HG03103 (cell line): Measurements from ENCODE around the gene KLHL11.
"Not testable (repeated sequence)": the region's sequence is repeated elsewhere in the genome, so short reads cannot be mapped to it uniquely, and the experiment has no call there.

Experiments
- ATAC-seq: cut with Tn5 transposase; IDR thresholded peaks from one replicate; pipeline ENCODE4 v1.9.1; 2021; ENCODE audit warnings: low read depth; ENCODE audit not compliant: unreplicated experiment

Gene KLHL11

DNA sequence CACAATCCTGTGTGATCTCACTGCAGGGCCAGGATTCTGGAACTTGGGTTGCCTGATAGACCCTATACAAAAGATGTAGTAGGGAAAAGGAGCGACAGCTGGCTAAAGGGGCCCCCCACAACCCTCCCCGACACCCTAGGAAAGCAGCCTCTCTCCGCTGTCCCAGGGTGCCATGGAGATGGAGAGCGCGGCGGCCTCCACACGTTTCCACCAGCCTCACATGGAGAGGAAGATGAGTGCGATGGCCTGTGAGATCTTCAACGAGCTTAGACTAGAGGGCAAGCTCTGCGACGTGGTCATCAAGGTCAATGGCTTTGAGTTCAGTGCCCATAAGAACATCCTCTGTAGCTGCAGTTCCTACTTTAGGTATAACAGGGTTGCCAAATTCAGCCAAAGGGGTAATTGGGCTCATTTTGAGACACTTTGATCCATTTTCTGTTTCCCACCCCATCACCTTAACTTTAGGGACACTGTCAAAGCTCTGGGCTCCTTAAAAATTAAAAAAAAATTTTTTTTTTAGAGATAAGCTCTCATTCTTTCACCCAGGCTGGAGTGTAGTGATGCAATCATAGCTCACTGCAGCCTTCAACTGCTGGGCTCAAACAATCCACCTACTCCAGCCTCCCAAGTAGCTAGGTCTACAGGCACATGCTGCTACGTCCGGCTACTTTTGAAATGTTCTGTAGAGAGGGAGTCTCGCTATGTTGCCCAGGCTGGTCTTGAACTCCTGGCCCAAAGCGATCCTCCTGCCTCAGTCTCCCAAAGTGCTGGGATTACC lies 27.3 kb downstream of the KLHL11 start, which contains the start of gene KLHL10:
KLHL10 (plus strand) TSS at position 65 of the 778 bp plus-strand sequence; CDS start at position 173, 108 bp downstream.
- ATAC-seq, result no peak

DNA sequence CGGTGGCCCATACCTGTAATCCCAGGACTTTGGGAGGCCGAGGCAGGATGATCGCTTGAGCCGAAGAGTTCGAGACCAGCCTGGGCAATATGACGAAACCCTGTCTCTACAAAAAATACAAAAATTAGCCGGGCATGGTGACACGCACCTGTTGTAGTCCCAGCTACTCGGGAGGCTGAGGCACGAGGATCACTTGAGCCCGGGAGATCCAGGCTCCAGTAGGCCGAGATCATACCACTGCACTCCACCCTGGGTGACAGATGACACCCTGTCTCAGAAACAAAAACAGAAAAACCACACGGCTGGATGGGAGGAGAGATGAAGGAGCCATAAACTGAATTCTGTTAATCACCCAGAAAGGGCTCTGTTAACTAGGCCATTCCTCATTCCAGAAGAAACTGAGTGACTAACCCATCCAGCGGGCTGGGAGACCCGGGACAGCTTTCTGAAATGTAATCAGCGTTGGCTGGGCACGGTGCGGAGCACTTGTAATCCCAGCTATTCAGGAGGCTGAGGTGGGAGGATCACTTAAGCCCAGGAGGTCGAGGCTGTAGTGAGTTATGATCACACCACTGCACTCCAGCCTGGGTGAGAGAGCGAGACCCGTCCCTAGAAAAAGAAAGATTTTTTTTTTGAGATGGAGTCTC lies 28.6 kb downstream of the KLHL11 start:
- no peak for ATAC-seq

DNA sequence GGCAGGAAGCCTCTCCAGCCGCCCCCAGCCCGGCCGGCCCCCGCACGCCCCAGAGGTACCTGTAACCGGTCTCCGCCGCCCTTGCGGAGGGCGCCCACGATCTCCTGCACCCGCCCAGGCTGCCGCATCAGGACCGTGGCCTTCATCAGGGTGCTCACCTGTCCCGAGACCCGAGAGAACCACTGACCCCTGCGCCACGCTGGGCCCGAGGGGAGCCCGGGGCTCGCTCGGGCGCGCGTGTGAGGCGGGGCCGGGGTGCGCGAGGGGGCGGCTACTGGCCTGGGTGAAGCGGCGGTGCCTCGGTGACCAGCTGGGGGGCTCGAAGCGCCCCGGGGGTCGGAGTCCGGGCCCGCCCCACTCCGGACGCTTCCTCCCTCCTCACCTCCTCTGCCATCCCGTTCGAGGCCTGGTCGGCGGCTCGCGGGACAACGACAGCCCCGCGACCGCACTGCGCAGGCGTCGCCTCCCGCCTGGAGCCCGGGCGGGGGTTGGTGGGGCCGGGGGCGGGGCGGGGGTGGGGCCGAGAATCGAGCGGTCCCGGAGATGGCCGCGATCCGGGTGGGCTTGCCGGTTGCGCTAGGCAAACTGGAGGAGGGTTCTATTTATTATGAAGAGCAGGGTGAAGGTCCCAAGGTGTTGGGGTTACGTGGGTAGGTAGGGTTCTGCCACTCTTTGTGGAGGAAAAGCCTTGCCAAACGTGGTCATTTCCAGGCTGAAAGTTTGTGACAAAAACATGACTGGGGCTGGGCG lies 29.2 kb downstream of the KLHL11 start, which contains the start of gene NT5C3B:
NT5C3B (minus strand) TSS at position 433 of the 750 bp plus-strand sequence; CDS start at position 394, 39 bp downstream.
- ATAC-seq, result no peak

DNA sequence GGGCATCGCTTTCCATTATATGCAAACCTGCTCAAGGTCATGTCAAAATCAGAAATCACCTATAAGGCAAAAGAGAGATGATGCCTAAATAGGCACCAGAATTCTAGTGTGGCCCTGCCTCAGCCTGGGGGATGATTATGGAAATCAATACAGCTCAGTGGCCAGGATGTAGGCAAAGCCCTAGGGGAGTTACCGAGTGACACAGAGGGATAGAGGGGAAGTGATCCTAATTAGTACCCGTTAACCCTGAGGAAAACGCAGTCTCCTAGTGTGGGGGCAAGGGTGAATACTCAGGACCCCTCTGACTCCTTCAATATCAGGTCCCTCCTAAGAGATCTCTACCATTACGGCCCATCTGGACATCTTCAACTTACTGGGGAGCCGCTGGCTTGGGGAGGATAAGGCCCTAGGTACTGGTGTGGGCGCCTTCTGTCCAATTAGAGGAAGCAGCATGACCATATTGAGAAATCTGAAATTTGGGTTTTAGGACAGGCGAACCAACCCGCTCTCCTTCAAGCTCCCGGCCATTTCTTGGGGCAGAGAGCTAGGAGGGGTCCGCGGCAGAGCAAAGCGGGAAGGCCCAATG lies 29.9 kb downstream of the KLHL11 start:
- no peak for ATAC-seq

DNA sequence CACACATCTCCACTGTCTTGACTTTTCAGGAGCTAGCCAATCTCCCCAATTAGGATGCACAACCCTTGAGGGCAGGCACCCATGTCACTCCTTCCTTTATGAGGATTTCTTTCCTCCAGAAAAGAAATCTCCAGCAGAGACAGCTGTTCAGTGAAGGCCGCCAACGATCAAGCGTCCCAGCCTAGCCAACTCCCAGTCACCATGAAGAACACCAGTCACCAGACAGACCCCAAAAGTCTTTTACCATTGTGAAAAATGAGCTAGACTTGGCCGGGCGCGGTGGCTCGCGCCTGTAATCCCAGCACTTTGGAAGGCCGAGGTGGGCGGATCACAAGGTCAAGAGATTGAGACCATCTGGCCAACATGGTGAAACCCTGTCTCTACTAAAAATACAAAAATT lies 35.3 kb downstream of the KLHL11 start:
- not testable (repeated sequence) for ATAC-seq

DNA sequence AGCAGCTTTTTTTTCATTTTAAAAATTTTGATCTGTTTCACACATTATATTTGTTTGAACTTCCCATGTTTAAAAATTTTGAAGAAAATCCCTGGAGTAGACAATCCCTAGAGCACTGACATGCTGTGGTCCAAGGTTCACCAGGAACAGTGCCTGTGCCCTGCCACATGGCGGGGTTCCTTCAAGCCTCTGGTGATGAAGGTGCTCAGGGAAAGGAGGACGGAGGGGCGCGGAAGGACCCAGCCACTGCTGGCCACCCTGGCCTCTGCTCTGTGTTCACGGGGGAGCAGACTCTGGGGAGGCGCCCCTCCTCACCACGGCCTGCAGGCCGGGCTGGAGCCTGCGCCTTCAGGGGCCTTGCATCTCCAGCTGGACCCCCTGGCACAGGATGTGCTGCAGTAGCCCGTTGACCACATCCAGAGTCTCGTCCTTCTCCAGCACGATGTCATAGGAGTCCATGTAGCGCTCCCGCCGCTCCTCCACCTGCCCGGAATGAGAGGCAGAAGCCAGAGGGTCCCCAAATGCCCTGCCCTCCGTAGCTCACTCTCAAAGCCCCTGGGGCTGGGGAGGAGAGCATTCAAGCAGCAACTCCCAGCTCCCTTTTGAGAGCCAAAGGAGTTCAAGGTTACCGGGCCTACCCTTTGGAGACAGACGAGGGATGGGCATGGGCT lies 39.9 kb downstream of the KLHL11 start:
- no peak for ATAC-seq

DNA sequence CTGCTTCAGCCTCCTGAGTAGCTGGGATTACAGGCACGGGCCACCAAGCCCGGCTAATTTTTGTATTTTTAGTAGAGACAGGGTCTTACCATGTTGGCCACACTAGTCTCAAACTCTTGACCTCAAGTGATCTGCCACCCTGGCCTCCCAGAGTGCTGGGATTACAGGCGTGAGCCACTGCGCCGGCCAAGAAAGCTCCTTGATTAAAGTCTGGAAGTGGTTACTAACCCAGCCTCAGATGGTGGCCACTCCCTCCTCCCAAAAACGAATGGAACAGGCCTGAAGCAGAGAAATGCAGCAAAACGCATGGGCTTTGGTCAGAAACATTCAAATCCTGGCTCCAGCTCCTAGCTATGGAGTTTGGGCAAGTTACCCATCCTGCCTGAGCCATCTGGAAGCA lies 41.1 kb downstream of the KLHL11 start:
- ATAC-seq, result no peak

DNA sequence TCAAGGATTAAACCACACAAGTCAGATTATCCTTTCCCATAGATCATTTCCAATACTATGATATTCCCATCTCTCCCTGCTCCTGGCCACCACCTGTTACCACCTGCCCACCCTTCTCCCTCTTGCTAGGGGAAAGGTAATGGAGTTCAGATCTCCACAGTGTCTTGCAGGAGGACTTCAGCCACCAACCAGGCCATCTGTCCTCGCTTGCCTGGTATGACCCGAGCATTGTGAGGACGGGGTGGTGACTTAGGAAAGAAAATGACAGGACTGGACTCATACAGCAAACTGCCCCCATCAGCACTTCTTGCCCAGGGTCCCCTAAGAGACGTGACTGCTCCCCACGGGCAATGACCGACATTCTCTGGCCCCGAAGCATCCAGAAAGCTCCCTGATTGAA lies 41.6 kb downstream of the KLHL11 start:
- ATAC-seq, result no peak

DNA sequence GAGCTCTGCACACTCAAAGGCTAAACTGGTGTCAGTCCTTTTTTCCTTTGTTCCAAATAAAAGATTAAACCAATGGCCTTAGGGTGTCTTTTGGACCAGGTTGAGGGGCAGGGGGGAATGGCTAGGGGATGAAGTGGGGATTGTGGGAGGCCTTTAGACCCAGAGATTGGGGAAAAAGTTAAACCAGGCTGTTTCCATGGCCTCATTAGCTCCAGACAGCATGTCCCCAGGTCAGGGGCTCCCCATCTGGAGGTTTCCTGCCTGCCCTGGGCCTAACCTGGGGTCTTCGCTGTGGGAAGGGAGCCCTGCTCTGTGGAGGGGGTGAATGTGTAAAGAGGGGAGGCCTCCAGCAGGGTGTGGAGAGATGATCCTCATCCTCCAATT lies 42.1 kb downstream of the KLHL11 start:
- no peak for ATAC-seq

DNA sequence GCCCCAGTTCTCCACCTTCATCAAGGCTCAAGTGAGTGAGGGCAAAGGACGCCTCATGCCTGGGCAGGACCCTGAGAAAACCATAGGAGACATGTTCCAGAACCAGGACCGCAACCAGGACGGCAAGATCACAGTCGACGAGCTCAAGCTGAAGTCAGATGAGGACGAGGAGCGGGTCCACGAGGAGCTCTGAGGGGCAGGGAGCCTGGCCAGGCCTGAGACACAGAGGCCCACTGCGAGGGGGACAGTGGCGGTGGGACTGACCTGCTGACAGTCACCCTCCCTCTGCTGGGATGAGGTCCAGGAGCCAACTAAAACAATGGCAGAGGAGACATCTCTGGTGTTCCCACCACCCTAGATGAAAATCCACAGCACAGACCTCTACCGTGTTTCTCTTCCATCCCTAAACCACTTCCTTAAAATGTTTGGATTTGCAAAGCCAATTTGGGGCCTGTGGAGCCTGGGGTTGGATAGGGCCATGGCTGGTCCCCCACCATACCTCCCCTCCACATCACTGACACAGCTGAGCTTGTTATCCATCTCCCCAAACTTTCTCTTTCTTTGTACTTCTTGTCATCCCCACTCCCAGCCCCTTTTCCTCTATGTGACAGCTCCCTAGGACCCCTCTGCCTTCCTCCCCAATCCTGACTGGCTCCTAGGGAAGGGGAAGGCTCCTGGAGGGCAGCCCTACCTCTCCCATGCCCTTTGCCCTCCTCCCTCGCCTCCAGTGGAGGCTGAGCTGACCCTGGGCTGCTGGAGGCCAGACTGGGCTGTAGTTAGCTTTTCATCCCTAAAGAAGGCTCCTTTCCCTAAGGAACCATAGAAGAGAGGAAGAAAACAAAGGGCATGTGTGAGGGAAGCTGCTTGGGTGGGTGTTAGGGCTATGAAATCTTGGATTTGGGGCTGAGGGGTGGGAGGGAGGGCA lies 42.7 kb downstream of the KLHL11 start:
- ATAC-seq, result no peak

DNA sequence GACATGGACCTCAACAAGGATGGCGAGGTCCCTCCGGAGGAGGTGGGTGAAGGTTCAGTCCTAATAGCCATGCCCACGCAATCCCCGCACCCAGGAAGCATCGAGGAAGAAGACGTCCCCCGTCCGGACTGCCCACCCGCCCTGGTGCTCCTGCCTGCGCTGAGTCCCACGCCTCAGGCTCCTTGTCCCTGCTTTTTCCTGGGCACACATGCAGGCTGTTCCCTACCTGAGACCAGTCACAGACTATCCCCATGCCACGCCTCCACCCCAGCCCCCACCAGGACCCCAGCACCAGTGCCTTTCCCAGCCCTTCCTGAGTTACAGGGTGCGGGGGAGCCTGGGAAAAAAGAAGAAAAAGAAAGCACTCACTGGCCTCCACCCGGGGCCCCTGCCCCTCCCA lies 43.4 kb downstream of the KLHL11 start:
- ATAC-seq, result no peak

DNA sequence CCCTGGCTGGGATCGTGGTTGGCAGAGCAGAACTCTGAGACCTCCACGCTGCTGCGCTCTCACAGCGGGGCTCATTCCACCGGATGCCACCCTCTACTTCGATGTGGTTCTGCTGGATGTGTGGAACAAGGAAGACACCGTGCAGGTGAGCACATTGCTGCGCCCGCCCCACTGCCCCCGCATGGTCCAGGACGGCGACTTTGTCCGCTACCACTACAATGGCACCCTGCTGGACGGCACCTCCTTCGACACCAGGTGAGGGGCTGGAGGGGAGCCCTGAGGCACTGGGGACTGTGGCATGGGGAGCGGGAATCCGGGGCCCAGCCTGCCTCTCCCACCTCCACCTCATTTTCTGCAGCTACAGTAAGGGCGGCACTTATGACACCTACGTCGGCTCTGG lies 47.2 kb downstream of the KLHL11 start:
- ATAC-seq, result no peak

DNA sequence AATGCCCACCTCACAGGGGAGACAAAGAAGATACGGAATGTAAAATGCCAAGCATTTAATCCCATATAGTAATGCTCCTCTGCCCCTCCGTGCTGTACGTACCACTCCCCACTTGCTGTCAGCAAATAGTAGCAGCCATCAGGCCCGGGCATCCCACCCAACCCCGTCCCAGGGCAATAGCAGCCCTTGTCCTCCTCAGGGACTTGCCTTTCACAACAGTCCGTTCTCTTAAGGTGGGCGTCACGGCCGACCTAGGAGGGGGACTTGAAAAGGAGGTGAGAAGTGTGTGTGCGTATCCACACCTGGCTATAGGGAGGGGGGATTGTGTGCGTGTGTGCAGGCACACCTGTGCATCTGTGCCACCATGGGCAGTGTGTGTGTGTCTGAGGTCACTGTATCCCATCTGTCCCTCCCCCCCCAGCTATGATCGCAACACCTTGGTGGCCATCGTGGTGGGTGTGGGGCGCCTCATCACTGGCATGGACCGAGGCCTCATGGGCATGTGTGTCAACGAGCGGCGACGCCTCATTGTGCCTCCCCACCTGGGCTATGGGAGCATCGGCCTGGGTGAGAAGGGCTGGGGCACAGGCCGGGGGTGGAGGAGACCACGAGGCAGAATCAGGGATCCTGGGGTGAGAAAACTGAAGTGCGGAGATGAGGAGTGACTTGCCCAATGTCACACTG lies 48.4 kb downstream of the KLHL11 start:
- ATAC-seq, result no peak

DNA sequence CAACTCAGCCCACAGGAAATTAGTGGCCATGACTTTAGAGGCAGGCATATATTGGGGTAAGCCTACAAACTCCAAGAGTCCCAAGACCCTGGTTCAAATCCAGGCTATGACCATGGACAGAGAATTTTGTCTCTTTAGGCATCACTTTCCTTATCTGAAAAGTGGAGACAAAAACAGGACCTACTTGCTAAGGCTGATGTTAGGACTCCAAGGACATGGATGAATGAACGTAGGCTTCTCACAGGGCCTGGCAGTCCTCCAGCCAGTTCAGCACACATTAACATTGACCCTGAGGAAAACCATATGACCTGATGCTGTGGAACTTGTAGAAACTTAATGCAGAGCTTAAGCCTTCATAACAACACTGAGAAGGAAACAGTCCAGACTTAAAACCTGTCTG lies 51.0 kb downstream of the KLHL11 start:
- no peak for ATAC-seq

DNA sequence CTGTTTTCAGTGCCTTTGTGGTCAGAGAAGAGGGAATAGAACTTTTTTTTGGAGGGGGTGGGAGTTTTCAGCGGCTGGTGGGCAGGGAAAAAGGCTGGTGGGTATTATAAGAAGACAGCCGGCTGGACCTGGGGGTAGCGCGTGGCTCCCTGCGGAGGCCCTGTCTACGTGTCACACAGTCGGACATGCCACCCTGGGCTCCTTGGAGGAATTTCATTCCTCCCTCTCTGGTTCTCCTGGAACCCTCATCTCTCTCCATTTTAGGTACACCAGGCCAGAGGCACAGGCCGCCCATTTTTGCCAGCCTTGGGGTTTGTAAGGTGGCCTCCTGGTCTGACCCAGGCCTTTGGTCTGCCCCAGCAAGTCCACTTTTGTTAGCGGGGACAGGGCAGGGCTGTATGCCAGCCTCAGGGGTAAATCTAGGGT lies 51.5 kb downstream of the KLHL11 start:
- ATAC-seq, result no peak

DNA sequence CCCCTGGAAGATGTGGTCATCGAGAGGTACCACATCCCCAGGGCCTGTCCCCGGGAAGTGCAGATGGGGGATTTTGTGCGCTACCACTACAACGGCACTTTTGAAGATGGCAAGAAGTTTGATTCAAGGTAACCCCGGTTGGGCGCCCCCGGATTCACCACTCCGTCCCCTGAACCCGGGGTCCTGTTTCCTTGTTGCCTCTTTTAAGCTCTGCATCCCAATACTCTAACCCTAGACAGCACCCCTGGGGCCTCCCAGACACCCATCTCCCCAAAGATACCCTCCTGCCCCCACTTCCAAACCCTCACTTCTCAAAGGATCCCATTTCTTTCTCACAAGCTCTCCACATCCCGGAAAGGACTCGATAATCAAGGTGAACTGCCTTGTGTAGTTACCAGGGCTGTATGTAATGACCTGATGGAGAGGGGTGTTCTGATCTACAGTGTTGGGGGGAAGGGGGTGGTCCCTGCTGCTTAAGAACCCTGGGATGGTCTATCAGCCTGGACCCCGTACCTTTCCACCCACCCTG lies 52.0 kb downstream of the KLHL11 start:
- no peak for ATAC-seq

DNA sequence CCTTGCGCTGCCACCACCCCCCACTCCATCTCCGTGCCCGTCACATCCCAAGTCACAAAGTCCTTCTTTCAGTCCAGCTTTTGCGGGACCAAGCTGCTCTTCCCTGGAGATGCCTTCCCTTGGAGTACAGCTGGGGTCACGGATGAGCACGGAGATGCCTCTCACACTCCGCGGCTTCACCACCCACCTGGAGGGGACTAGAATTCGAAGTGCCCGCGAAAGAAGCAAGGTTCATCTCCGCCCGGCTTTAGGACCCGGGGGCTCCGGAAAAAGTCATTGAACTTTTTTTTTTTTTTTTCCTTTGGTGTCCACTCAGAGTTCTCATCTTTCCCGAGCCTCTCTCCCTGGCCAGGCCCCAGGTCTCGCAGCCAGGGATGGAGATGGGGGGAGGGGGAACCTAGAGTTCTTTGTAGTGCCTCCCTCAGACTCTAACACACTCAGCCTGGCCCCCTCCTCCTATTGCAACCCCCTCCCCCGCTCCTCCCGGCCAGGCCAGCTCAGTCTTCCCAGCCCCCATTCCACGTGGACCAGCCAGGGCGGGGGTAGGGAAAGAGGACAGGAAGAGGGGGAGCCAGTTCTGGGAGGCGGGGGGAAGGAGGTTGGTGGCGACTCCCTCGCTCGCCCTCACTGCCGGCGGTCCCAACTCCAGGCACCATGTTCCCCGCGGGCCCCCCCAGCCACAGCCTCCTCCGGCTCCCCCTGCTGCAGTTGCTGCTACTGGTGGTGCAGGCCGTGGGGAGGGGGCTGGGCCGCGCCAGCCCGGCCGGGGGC lies 52.7 kb downstream of the KLHL11 start, which contains the start of gene FKBP10:
FKBP10 (plus strand) TSS at position 624 of the 771 bp plus-strand sequence; CDS start at position 655, 31 bp downstream.
- no peak for ATAC-seq
